ENCODE measurements around the gene NAALADL2.

DNA sequence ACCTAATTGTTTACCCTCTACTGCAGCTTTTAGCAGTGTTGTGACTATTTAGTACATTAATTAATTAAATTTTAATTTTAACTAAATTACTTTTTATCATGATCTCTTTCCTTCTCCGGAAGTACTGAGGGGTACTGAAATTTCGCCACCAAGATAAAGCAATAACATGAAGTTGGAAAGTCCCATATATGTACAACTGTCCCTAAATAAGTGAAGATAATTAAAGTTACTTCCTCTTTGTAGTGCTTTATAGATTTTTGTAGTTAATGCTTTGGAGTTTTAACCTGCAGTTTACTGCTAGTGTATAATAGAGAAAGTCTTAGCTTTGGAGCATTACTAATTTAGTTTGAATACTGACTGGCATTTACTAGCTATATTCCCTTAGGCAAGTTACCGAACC is 325.3 kb downstream of the NAALADL2 start:
- no peak for TF ChIP-seq EZH2 (IDR thresholded peaks at IDR 0.05; ENCODE audit: borderline replicate concordance, low read length)
- TF ChIP-seq, protein P1, sequence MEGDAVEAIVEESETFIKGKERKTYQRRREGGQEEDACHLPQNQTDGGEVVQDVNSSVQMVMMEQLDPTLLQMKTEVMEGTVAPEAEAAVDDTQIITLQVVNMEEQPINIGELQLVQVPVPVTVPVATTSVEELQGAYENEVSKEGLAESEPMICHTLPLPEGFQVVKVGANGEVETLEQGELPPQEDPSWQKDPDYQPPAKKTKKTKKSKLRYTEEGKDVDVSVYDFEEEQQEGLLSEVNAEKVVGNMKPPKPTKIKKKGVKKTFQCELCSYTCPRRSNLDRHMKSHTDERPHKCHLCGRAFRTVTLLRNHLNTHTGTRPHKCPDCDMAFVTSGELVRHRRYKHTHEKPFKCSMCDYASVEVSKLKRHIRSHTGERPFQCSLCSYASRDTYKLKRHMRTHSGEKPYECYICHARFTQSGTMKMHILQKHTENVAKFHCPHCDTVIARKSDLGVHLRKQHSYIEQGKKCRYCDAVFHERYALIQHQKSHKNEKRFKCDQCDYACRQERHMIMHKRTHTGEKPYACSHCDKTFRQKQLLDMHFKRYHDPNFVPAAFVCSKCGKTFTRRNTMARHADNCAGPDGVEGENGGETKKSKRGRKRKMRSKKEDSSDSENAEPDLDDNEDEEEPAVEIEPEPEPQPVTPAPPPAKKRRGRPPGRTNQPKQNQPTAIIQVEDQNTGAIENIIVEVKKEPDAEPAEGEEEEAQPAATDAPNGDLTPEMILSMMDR (IDR thresholded peaks at IDR 0.05; ENCODE audit: low read length): no peak

All from OCI-LY1 (cell line).